WI38 (cell line): ENCODE measurements around the gene PGLYRP2.
"Not testable (repeated sequence)": the region's sequence is repeated elsewhere in the genome, so short reads cannot be mapped to it uniquely, and the experiment has no call there.

Source experiments
- H3K4me3 ChIP-seq: 2 replicates; pipeline ENCODE4 v1.5.1; 2011; ENCODE audit warnings: low read depth, mild to moderate bottlenecking, control low read depth, low read length
- CTCF ChIP-seq: IDR thresholded peaks from 2 replicates; pipeline ENCODE4 v1.5.1; 2012; ENCODE audit warnings: low read depth, mild to moderate bottlenecking, control low read depth, low read length

Gene PGLYRP2

GRCh38 chr19:15476325-15476724 lies 3.0 kb downstream of the PGLYRP2 start:
- TF ChIP-seq CTCF: no peak
- no peak overlapping the region for H3K4me3 ChIP-seq

- TF ChIP-seq CTCF: no peak
- no peak overlapping the region for H3K4me3 ChIP-seq
Observed at GRCh38 chr19:15475611-15476010, 3.7 kb downstream of the PGLYRP2 start.

GRCh38 chr19:15475169-15475568 lies 4.1 kb downstream of the PGLYRP2 start:
- no peak overlapping the region for H3K4me3 ChIP-seq
- no peak for TF ChIP-seq CTCF

- H3K4me3 ChIP-seq: not testable (repeated sequence)
Observed at GRCh38 chr19:15473821-15474220, 5.5 kb downstream of the PGLYRP2 start.

- TF ChIP-seq CTCF: no peak
- H3K4me3 ChIP-seq: no peak overlapping the region
Observed at GRCh38 chr19:15471639-15472101, 7.6 kb downstream of the PGLYRP2 start.

DNA sequence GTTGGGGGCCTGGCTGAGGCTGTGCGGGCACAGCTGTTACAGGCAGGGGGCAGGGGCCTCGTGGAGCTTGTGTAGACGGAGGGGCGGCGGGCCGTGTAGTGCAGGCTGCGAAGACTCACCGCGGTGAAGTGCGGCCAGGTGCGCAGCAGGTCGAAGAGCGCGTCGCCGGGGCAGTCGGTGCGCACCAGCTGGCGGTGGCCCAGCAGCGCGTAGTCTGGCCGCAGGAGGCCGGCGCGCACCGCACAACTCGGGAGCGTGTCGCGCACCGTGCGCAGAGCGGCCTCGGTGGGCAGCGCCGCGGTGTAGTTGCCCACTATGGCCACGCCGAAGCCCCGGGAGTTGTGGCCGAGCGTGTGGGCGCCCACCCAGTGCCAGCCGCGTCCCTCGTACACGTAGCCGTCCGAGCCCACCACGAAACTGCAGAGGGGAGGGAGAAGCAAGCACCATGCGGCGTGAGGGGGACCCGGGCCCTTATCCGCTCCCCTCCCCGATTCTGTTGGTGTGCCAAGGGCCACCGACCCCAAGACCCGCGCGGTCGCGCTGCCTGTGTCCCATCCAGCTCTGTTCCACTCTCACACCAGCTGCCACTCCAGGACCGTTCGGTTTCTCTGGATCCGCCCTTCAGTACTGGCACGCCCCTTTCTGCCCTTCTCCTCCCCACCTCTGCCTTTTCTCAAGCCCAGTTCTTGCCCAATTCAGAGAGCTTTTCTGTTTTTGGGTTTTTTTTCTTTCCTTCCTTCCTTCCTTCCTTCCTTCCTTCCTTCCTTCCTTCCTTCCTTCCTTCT lies 9.6 kb downstream of the PGLYRP2 start:
- no peak for TF ChIP-seq CTCF
- no peak overlapping the region for H3K4me3 ChIP-seq

- H3K4me3 ChIP-seq: no peak overlapping the region
- TF ChIP-seq CTCF: no peak
Observed at GRCh38 chr19:15468675-15469512, 10.4 kb downstream of the PGLYRP2 start.
